NCI-H1417 treated with DMSO at 0.1 percent for 48 hours (cell line): ENCODE data around the gene RPH3AL.

ENCODE experiments used
- DNase-seq: peaks from one replicate; lab custom pipeline; 2025; lab: John Stamatoyannopoulos, UW

RPH3AL gene

DNA sequence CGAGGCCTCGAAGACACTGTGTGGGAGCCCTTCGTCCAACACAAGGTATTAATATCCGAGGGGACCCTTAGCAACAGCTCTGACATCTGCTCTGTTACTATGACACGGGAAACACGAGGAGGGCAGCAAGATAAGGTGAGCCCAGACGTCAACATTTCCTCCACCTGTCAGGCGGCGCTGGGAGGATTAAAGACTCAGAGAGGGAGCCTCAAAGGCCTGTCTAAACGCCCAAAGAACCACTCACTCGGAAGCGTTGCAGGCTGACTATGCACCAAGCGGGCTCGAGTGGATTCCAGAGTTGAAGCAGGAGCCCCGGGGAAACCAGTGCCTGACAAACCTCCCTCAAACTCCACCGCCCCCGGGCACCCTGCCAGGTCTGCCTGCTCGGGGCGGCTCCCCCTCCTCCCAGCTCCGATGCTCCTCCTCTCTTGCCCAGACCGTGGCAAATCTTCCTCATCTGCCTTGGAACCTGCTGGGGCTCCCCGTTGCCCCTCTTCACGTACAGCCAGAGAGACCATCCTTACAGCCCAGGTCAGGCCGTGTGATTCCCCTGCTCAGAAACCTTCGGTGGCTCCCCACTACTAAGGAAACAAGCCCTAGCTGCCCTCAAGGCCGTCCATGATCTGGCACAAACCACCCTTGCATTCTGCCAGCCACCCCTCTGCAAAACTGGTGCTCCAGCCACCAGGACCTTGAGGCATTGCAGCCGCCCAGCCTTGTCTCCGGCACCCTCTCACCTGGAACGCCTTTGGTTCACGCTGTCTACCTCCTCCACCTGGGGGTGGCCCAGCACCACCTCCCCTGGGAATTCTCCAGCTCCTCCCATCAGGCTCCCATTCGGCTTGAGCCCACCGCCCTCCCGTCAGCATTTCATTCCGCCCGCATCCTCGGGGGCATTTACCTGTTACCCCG lies 16.2 kb downstream of the RPH3AL start:
- DNase-seq: no peak

DNA sequence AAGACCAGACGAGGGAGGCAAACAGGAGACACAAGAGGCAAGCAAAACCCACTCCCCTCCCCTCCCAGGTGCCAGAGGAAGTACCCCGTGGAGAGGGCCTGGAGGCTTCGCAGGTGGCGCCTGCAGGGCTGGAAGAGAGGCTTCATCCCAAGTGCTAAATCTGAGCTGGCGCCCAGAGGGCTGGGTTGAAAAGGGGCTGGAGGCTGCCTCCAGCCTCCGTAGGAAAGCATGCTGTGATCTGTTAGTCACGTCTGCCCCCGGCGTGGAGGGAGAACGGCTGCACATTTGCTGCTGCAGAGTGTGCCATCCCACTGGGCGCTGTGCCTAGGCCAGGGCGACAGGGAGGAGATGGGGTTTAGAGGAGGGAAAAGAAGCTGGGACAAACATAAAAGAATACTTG lies 16.9 kb downstream of the RPH3AL start:
- DNase-seq: peak; percentile 11

DNA sequence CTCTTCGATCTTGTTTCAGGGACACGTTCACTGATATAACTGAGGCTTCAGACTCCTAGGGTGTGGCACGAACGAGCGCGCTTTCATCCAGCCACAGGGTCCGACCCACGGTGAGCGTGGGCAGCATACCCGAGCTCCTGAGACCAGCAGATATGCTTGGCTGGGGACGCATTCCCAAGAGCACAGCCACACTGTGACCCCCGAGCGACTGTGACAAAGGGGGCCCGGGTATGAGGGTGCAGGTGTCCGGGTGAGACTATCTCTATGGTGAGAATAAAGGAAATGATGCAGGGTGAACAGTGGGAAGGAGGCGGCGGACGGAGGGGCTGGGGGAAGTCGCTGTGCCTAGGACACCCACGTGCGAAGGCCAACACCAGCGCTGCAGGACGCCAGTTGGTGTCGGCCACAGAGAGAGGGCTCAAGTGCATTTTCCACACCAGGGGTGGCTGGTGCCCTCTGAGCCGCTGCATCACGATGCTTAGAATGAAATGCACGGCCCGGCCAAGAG lies 17.6 kb downstream of the RPH3AL start:
- DNase-seq: no peak

DNA sequence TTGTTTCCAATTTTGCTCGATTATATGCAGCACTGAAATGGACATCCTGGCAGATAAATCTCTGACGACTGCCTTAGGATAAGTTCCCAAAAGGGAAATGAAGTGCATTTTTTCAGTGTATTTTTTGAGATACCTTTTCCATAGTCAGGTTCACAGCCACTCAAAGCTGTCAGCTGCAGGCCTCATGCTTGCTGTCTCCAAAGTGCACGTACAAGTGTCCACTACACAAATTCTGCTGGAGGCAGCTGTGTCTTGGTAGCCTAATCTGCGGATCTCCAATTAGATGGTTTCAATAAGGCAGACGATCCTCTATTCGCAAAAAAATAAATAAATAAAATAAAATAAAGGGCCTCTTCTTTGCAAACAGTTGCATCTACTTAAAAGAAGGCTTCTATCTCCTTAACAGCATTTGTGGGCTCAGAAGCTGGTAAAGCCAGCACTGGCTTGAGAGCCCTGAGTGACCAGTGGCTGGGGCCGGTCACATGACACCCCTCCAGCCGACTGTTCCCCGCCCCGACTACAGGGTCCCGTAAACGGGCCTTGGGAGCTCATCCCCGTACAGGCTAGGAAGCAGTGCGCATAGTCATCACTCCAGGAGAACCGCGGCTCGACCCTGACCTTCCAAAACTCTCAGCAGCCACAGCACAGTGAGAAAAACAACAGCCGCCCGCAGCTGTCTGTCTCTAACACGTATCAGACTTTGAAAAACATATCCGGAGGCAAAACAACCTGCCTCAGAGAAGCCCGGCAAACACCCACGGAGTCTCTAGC lies 18.8 kb downstream of the RPH3AL start:
- DNase-seq: no peak

DNA sequence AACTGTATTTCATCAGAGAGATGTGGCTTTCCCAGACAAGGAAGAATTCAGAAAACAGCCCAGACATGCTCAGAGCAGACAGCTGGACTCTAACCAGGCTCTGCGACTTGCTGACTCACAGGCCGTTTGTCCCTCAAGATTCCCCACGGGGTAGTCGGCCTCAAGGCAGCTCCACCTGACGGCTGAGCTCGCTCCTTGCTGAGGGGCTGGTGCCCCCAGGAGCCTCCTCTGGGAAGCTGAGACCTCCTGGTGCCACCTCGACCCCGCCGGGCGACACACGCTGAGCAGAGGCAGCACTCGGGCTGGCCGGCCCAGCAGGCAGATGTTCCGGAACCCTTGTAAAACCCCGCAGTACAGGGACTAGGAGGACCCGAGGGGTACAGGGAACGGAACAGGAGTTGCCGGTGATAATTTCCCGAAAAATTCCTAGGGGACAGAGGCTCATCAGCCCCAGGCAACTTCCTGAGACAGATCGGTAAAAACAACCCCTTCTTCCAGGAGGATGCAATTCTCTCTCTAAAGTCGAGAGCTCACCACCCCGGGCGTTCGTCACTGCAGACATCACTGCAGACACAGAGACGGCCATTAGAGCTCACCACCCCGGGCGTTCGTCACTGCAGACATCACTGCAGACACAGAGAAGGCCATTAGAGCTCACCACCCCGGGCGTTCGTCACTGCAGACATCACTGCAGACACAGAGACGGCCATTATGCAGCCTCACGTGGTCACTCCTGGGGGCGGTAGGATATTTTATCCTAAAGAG lies 19.9 kb downstream of the RPH3AL start:
- no peak for DNase-seq

DNA sequence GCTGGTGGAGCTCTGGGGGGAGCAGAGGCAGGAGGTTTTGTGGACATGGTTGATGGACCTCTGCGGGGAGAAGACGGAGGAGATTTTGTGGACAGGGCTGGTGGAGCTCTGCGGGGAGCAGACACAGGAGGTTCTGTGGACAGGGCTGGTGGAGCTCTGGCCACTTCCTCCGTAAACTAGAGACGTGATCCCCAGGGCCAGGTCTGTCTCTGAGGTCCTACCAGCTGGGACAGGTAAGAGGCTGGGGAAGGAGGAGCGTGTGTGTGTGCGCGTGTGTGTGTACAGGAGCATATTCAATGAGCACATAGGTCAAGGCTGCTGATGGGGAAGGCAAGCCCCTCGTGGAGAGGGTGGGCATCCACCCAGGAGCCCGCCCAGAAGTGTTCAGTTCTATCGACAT lies 20.6 kb downstream of the RPH3AL start:
- DNase-seq: no peak

DNA sequence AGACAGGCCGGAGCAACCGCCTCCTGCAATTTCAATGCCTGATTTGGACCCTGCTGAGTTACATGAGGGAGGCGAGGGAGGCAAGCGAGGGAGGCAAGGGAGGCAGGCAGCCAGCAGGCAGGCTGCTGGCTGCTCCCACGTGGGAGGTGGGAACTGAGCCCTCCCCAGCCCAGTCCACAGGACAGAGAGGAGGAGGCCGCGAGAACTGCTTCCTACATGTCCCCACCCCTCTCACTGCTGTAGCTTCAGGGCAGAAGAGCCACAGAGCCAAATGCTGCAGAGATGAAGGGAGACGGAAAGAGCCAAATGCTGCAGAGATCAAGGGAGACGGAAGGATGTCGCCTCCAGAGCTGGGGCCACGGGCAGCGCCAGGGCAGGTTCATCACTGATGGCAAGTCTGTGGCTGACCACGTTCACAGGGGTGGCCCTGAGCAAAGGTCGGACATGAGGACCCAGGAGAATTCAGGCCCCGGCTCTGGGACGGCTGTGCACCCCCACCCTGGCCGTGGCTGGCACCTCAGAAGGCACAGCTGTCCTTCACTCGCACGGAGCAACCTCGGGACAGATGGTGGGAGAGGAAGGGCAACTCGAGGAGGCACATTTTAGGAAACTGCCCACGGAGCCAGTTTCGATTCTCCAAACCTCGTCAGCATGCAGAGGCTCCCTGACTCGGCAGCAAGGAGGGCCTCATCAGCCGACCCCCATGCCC lies 21.5 kb downstream of the RPH3AL start:
- no peak for DNase-seq

DNA sequence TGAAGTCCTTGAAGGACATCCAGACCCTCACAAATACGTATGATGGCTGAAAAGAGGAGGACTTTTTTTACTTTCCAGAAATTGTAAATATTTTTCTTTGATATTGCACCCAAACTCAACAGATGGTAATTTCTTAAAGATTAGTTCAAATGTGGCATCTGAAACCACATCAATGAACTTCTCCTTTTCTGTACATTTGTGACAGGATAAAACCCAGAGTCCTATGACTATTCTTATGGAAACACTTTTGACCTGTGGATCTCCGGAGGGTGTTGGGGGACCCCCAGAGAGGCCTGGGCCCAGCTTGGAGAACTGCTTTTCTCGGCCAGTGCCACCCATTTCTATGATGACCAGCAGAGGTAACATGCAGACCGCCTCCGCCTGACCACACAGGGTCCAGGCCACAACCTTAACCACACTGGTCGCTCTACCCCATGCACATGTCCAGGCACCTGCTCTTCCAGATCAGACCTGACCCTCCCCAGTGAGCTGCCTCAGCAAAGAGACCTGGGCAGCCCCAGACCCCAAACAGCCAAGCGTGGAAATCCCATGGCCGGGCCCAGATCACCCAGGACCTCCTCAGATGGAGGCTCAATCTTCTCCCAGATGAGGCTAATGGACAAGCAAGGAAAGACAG lies 22.7 kb downstream of the RPH3AL start:
- DNase-seq: no peak

DNA sequence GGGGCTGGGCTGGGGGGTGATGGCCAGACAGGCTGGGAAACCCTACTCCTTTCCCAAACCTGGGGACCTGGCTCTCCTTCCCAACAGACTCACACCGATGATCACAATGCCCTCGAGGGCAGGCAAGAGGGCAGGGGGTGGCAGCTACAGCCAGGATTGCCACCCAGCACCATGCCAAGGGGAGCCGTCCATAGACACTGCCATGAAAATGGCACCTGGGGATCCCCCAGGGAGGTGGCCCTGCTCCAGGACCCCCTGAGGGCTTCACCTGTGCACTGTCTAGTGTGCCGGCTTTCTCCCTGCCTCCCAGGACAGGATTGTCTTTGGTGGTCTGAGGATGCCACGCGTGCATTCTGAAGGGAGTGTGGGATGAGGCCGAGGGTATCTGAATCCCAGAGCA lies 24.6 kb downstream of the RPH3AL start:
- no peak for DNase-seq

DNA sequence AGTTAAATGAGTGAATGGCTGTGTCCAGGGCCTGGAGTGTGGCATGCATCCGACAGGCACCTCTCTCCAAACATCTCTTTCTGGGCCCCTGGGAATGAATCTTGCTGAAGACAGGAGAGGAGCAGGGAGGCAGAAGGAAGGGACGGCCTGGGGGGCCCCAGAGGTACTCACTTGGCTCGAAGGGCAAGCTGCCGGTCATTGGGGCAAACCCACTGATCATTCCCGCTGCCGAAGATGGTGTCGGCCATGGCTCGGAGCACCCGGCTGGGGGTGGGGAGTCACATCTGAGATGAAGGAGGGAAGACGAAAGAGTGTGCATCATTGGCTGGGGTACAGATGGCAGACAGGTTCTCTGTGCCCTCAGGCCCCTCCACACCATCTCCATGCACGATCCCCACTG lies 25.3 kb downstream of the RPH3AL start:
- no peak for DNase-seq

DNA sequence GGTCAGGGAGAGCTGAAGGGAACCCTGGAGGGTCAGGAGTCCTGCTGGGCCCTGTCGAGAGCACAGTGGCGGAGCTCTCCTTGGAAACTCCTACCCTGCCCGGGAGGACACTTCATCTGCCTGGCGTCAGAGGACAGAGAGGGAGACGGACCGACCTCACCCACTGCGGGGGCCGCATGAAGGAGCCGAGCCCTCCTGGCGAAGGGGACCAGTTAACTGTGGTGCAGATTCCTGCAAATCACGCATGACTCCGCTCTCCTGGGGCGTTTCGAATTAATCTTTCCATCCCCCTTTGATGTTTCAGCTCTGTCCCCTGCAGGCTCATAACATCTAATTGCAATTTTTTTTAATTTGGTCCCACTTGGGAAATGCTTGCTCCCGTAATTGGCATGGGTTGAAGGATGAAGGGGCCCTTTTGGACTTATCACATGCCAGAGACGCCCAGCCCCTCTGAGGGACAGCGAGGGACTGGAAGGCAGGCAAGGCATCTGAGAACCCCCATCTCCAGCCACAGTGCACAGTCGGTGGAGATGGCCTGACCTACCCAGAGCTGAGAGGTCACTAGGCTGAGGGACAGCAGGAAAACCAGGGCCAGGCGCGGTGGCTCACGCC lies 26.5 kb downstream of the RPH3AL start:
- no peak for DNase-seq

DNA sequence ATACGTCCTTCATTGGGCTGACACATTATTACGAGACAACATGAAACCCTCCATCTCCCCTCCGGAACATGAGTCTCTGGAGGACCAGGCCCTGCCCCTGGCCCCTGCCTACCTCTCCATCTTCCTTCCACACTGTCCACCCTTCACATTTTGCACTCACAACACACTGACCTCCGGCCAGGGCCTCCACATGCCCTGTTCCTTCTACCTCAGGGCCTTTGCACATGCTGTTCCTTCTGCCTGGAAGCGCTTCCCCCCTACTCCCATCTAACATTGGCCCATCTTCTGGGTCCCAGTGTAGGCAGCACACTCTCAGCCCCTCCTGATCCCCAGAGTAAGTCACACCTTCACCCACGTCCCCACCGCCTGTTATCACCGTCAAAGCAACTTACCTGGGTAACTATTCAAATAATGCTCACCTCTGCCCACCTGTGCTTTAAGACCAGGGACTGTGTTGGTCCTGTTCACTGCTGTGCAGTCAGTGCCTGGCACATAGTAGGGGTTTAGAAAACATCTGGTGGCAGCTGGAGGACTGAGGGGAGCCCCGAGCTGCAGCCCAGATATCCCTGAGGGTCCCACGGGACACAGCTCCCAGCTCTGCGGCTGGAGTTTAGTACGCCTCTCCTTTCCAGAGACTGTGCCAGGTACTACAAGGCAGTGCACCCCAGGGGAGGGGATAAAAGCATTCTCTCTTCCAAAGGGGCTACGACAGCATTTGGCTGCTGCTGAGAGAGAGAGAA lies 27.2 kb downstream of the RPH3AL start:
- no peak for DNase-seq

DNA sequence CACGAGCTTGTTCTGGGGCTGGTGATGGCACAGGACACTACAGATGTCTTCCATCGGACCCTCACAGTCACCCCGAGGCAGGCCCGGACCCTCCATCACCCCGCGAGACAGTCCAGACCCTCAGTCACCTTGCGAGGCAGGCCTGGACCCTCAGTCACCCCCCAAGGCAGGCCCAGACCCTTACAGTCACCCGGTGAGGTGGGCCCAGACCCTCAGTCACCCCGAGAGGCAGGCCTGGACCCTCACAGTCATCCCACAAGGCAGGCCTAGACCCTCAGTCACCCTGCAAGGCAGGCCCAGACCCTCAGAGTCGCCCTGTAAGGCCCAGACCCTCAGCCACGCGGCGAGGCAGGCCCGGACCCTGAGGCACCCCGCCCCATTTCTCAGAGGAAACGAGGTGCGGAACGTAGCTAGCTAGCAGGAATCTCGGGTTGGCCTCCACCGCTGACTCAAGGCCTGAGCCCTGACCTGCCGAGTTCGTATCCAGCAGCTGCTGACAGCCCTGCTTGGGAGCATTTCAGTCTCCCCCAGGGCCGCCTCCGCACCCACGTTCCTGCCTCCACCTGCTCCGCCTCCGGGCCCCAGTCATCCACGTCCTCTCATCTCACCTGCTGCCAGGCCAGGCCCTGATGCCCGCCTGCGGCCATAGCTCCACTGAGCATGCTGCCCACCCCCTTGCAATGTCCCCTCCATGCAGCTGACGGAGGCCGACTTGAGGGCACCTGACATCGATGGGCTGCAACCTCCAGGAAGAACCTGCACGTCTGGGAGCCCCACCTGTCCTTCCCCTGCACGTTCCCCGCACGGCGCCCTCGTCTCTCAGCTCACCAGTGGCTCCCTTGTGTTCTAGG lies 28.7 kb downstream of the RPH3AL start:
- no peak for DNase-seq

DNA sequence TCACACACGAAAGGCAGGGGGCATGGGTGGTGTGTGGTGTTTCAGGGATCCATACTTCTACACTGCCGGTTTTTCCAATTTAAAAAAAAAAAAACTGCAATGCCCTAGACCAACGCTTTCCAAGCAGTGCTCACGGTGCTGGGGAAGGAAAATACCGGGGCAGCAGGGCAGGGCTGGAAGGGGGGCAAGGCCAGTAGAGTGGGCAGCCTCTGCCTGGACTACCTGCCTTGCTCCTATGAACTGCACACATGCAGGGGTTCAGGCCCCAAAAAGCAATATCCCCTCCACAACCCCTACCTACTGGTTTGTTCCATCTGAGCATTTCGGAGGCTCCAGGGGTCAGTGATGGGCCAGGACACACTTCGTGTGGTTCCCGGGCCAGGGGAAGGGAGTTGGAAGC lies 29.4 kb downstream of the RPH3AL start:
- DNase-seq: no peak

DNA sequence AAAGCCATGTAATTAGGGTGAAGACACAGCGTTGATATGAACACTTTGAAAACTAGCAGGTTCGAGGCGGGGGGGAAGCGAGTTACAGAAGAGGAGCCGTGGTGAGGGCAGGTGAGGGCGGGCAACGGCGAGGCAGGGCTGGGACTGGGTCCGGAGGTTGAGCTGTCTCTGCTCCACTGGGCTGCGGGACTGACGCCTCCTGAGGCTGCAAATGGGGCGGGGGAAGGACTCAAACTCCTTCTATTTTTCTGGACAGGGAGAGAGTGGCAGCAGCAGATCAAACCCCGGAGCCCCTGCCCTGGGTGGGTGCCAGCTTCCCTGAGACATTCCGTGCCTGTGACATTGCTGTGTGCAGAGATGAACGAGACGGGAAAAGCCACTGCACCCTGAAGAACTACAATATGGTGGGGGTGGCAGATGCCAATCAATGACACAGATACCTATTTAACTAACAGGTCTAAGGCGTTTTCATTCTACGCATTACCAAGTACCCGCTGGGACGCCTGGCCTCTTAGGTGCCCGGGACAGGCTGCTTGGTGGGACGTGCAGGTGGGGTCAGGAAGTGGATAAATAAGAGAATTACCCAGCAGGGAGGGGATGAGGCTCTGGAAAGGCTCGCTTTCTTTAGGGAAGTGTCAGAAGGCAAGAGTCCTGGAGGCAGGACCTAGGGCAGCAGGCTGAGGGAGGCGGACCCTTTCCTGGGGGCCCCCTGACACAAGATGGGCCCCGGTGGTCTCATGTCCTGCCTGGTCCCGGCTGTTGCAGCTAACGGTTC lies 30.4 kb downstream of the RPH3AL start:
- no peak for DNase-seq

DNA sequence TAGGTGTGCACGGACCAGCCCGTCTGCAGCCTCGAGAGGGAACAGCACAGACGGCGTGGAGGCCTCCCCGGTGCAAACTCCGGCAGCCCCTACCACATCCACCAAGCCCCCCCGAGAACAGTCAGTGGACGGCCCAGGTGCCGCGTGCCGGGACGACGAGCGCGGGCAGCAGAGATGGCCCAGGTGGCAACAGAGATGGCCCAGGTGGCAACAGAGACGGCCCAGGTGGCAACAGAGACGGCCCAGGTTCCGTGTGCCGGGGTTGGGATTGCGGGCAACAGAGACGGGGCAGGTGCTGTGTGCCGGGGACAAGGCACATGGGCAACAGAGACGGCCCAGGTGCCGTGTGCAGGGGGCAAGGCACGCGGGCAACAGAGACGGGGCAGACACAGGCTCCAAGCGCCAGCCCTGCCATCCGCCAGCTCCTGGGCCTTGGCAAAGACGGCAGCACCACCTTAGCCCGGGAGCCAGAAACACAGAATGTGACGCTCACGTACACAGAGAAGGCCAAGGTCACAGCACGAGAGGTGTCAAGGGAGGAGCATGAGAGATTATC lies 31.1 kb downstream of the RPH3AL start:
- DNase-seq: no peak

DNA sequence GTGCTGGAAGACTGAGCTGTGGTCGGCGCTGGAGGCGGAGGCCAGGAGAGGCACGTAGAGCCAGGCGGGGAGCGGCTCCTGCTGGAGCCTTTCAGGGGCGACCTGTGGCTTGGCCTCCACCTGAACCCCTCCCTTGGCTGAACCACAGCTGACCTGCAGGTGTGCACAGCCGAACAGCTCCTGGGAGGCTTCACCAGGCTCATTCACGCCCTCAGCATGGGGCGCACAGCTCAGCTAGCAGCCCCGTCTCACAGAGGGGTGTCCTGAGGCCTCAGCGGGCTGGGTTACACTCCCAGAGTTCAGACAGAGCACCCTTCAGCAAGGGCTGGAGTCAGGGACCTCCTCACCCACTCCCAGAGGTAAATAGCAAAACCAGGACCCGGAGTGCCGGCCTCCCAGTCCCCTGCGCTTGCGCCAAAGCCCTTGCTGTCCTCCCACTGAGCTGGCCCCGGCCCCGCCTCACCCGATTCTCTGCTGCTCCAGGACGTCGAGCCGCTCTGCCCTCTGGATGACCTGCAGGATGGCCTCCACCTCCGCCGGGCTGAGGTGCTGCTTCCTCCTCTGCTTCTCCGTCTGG lies 31.7 kb downstream of the RPH3AL start:
- DNase-seq: peak; percentile 13

DNA sequence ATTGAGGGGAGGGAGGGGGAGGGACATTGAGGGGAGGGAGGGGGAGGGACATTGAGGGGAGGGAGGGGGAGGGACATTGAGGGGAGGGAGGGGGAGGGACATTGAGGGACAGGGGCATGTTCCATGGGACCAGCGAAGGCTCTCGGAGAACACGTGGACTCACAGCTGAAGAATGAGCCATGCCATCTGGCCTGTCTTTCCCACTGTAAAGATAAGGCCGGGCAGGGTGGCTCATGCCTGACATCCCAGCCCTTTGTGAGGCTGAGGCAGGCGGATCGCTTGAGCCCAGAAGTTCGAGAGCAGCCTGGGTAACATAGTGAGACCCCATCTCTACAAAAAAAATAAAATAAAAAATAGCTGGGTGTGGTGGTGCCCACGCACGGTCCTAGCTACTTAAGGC lies 32.5 kb downstream of the RPH3AL start:
- no peak for DNase-seq
